ENCODE results near the gene ARF5. TPM values are rescaled to one million over a fixed set of nuclear protein-coding genes. Genes with fewer than 3 reads are reported as not detected.
A peak's percentile ranks its signal among the peaks of the same experiment; 100 is the strongest.

ARF5 gene
- total RNA-seq, 4 donors from 2014 or later, result 116 to 159 (median 124) TPM

GRCh38 chr7:127588697-127589482, 679 bp downstream of the ARF5 start:
- ATAC-seq (ENCODE audit: low FRiP score) (peak; percentile 25), DNase-seq (ENCODE audit: low spot score) (no peak)
- no peak for TF ChIP-seq CTCF (IDR thresholded peaks at IDR 0.05)

- TF ChIP-seq CTCF (IDR thresholded peaks at IDR 0.05), result no peak
- ATAC-seq (ENCODE audit: low FRiP score) (no peak), DNase-seq (ENCODE audit: low spot score) (no peak)
These were observed 1.7 kb downstream of the ARF5 start for GRCh38 chr7:127589896-127590295.

- DNase-seq (ENCODE audit: low spot score), result no peak
- no peak for ATAC-seq (ENCODE audit: low FRiP score)
- no peak for TF ChIP-seq CTCF (IDR thresholded peaks at IDR 0.05)
These were observed 3.0 kb downstream of the ARF5 start for GRCh38 chr7:127591189-127591588.

GRCh38 chr7:127591591-127591990, 3.4 kb downstream of the ARF5 start:
- DNase-seq (ENCODE audit: low spot score) (no peak), ATAC-seq (ENCODE audit: low FRiP score) (no peak)
- TF ChIP-seq CTCF (IDR thresholded peaks at IDR 0.05), result no peak

- DNase-seq (ENCODE audit: low spot score), result no peak
- TF ChIP-seq CTCF (IDR thresholded peaks at IDR 0.05), result no peak
- ATAC-seq (ENCODE audit: low FRiP score), result no peak
These were observed 4.3 kb downstream of the ARF5 start for GRCh38 chr7:127592550-127592949.

GRCh38 chr7:127594490-127594889, 6.3 kb downstream of the ARF5 start:
- ATAC-seq (ENCODE audit: low FRiP score) (no peak), DNase-seq (ENCODE audit: low spot score) (no peak)
- no peak for TF ChIP-seq CTCF (IDR thresholded peaks at IDR 0.05)

GRCh38 chr7:127595737-127596136, 7.5 kb downstream of the ARF5 start:
- DNase-seq (ENCODE audit: low spot score), result no peak
- TF ChIP-seq CTCF (IDR thresholded peaks at IDR 0.05), result no peak
- ATAC-seq (ENCODE audit: low FRiP score), result no peak

Data from omental fat pad (tissue), 4 donors.